Fibroblast of pulmonary artery (primary cell): ENCODE measurements around the gene DCLK1.

ENCODE experiments used
- DNase-seq: peaks from one replicate; pipeline ENCODE4 v3.0.0-alpha.2; 2010; ENCODE audit warnings: low read depth
- H3K4me3 ChIP-seq: replicated peaks from 2 replicates; pipeline ENCODE4 v1.5.1; 2011; ENCODE audit warnings: low read depth, mild to moderate bottlenecking, control low read depth, low read length, moderate library complexity
- TF ChIP-seq, protein P1 (sequence below): IDR thresholded peaks from 2 replicates; pipeline ENCODE4 v1.5.1; 2011; ENCODE audit warnings: mild to moderate bottlenecking, control low read depth, low read length, inconsistent platforms; ENCODE audit errors: missing control alignments

Gene DCLK1

DNA sequence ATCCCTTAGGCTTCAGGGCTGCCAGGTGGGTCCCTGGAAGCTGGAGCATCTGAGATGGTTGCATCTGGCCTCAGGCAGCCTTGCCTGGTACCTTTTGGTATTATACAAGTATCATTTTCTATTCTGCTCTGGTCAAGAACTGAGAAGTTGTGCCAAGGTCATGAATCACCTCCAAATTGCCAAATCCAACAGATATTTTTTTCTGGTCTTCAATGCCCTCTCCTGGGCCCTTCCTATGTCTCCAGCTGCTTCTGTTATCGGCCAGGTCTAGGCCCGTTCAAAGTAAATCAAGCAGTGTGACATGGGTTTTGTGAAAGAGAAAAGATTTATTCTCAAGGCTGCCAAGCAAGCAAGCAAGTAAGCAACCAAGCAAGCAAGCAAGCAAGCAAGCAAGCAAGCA is 383.6 kb downstream of the DCLK1 start:
- H3K4me3 ChIP-seq = no peak overlapping the region
- DNase-seq = no peak
- TF ChIP-seq, protein P1, sequence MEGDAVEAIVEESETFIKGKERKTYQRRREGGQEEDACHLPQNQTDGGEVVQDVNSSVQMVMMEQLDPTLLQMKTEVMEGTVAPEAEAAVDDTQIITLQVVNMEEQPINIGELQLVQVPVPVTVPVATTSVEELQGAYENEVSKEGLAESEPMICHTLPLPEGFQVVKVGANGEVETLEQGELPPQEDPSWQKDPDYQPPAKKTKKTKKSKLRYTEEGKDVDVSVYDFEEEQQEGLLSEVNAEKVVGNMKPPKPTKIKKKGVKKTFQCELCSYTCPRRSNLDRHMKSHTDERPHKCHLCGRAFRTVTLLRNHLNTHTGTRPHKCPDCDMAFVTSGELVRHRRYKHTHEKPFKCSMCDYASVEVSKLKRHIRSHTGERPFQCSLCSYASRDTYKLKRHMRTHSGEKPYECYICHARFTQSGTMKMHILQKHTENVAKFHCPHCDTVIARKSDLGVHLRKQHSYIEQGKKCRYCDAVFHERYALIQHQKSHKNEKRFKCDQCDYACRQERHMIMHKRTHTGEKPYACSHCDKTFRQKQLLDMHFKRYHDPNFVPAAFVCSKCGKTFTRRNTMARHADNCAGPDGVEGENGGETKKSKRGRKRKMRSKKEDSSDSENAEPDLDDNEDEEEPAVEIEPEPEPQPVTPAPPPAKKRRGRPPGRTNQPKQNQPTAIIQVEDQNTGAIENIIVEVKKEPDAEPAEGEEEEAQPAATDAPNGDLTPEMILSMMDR = no peak

GRCh38 chr13:35744566-35745178 is 386.5 kb downstream of the DCLK1 start:
- H3K4me3 ChIP-seq = no peak overlapping the region
- DNase-seq = peak; percentile 23
- TF ChIP-seq, protein P1 = no peak

DNA sequence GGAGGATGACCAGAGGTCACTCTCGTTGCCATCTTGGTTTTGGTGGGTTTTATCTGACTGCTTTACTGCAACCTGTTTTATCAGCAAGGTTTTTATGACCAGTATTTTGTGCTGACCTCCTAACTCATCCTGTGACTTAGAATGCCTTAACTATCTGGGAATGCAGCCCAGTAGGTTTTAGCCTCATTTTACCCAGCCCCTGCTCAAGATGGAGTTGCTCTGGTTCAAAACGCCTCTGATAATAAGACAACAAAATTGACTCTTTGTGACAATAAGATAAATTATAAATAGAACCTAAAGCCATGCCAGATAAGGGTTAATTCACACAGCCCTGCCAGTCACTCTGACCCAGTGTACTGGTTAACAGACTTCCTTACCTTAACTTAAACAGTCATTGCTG is 387.0 kb downstream of the DCLK1 start:
- TF ChIP-seq, protein P1 = no peak
- no peak overlapping the region for H3K4me3 ChIP-seq
- DNase-seq = no peak

DNA sequence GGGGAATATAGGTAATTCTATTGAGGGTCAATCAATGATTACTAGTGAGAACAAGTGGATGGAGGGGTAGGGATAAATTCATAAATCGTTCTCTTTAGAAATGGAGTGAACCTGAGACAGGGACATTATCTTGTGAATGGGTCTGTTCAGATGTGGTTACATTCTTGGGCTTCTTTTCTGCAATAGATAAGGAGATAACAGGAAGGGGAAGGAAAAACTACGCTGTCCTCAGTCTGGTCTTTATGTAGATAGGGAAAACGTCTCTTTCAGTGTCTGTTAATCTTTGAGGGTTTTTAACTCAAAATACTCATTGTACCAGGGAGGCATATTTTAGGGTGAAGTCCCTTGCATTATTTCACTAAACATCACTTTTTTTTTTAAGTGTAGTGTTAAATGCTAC is 388.0 kb downstream of the DCLK1 start:
- TF ChIP-seq, protein P1 = no peak
- H3K4me3 ChIP-seq = no peak overlapping the region
- DNase-seq = no peak

DNA sequence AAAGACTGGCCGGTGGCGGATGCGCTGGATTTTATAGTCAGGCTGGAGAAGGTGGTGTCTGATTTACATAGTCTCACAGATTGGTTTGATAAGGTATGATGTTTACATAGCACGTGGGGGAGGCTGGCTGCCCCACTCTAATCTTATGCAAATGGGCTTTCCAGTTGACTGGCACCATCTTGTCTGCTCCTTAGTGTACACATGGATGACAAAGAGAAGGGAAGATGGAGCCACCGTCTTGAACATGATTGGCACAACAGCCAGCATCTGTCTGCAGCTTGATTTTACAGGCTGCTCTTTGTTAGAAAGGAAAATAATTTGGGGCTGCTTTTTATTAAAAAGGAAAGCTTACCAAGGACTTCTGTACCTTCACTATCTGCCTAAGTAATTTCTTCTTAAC is 389.5 kb downstream of the DCLK1 start:
- DNase-seq = no peak
- TF ChIP-seq, protein P1 = no peak
- H3K4me3 ChIP-seq = no peak overlapping the region

GRCh38 chr13:35736876-35737275 is 394.3 kb downstream of the DCLK1 start:
- DNase-seq = no peak
- H3K4me3 ChIP-seq = no peak overlapping the region
- TF ChIP-seq, protein P1 = no peak

DNA sequence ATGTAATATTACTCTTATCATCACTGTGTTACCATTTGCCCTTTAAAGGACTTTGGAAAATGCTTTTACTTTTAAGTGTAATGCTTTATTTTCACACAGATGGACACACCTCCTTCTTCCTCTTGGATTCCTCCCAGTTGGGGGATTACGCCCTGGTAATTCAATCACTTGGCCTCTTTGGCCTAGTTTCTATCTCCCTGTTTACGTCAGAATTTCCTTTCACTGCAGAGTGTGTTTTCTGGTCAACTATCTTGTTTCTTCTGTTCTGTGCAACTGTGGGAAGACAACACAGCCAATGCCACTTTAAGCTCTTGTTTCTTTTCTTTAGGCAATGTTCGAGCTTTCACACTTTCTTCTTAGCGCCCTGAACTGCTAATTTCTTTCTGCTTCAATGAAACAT is 397.4 kb downstream of the DCLK1 start:
- TF ChIP-seq, protein P1 = no peak
- no peak overlapping the region for H3K4me3 ChIP-seq
- DNase-seq = peak; percentile 63
